Aorta (tissue), 5 donors: ENCODE data around the gene MT1E. TPM values are rescaled to one million over a fixed set of nuclear protein-coding genes. Genes with fewer than 3 reads are reported as not detected.

Experiments
- ATAC-seq: fragments of 200-7000 bp; cut with Tn5 transposase; one replicate; pipeline ENCODE4 v1.9.1; 2022; ENCODE audit warnings: moderate library complexity; ENCODE audit not compliant: low FRiP score
- DNase-seq, 2 donors: peaks; one replicate each; pipeline ENCODE4 v3.0.0-alpha.2; 2020
- H3K27ac ChIP-seq, 2 donors: one replicate each; pipeline ENCODE4 v1.5.1; 2013; ENCODE audit warnings: low read length in 2 of 2, mild to moderate bottlenecking in 2 of 2, moderate library complexity in 2 of 2, control low read depth in 1 of 2, inconsistent platforms in 1 of 2, low read depth in 1 of 2
- H3K27me3 ChIP-seq, 2 donors: one replicate each; pipeline ENCODE4 v1.6.1; 2013; ENCODE audit warnings: control low read depth in 1 of 2, low read length in 1 of 2, mild to moderate bottlenecking in 1 of 2, moderate library complexity in 1 of 2; ENCODE audit not compliant: insufficient read depth in 2 of 2, control insufficient read depth in 1 of 2
- H3K36me3 ChIP-seq, 2 donors: one replicate each; pipeline ENCODE4 v1.6.1; 2013; ENCODE audit warnings: control low read depth in 1 of 2, low read length in 1 of 2, mild to moderate bottlenecking in 1 of 2; ENCODE audit not compliant: insufficient read depth in 2 of 2, control insufficient read depth in 1 of 2
- H3K4me1 ChIP-seq, 2 donors: one replicate each; pipeline ENCODE4 v1.6.1; 2013; ENCODE audit warnings: low read length in 2 of 2, control low read depth in 1 of 2, mild to moderate bottlenecking in 1 of 2, moderate library complexity in 1 of 2; ENCODE audit not compliant: insufficient read depth in 2 of 2, control insufficient read depth in 1 of 2
- H3K4me3 ChIP-seq, 2 donors: one replicate each; pipeline ENCODE4 v1.5.1; 2013; ENCODE audit warnings: low read length in 2 of 2, control low read depth in 1 of 2, mild to moderate bottlenecking in 1 of 2
- H3K9me3 ChIP-seq: one replicate; pipeline ENCODE4 v1.6.1; 2013; ENCODE audit warnings: mild to moderate bottlenecking, low read length; ENCODE audit not compliant: control insufficient read depth
- WGBS, 2 donors: extraction: QIAGEN DNeasy Blood & Tissue Kit; methylation state at CpG; one replicate each; pipeline ENCODE4 v1.1.7; 2013; 5-methylcytosine and 5-hydroxymethylcytosine counted together
- intact Hi-C, 2 donors: fragments of 100-400 bp; cut with DNase I; formaldehyde crosslinking; loops; one replicate each; pipeline versions ENCODE4 v1.14.2 to v1.15.0; 2022
- polyA plus RNA-seq, 2 donors: library from polyadenylated mRNA; stranded (reverse); fragments of 200-250 nt; gene quantifications; one replicate each; pipeline ENCODE4 v1.2.3, GENCODE V29; 2013
- total RNA-seq, 2 donors: library from RNA; stranded (reverse); fragmentation: NEBNext Ultra II Directional; extraction: Animal tissue kit (Norgen Biotek cat#: 25700); gene quantifications; one replicate each; pipeline ENCODE4 v1.2.1, GENCODE V29; 2021
- donor health status: healthy with polysubstance abuse.
- donor health status: Bipolar disorder and iron deficiency.
- donor health status: DM: no; HTN: no; CAD: no.
- donor health status: DM: no; HTN: no; CAD: no.
- donor health status: DM: yes; HTN: yes; CAD: no.

Gene MT1E
- total and polyA plus RNA-seq, 4 donors, result 47.8 to 606 (median 270) TPM

DNA sequence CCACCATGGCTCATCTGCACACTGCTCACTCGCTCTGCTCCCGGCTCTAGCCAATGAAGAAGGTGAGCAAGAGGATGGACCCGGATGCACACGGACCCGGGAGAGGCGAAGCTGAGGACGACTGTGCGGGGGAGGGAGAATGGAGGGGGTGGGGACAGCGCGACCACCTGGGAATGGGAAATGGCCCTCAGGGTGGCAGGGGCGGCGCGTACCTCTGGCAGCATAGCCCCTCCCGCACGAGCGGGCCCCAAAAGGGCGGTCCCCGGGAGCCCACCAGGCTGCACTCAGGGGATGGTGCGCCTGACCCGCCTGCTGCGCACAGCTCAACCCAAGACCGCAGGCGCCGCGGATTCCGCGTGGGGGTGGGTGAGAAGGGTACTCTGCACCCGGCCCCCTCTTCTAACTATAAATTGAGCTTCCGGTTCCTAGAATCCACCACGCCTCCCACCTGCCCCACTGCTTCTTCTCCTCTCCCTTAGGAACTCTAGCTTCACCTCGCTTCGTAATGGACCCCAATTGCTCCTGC lies 50.2 kb downstream of the MT1E start:
- H3K27me3 ChIP-seq, result no peaks in the 10 kb centered on the region
- intact Hi-C loops, result loop anchor here in 1 of 2 donors (2.0 kb wide), 1 partner anchor 27 kb away; no protein-coding TSS in a partner anchor
- no peak overlapping the region for H3K4me3 ChIP-seq
- no peaks in the 10 kb centered on the region for H3K9me3 ChIP-seq
- DNase-seq (no peak), ATAC-seq (peak; percentile 53)
- no peak overlapping the region for H3K27ac ChIP-seq
- no peaks in the 10 kb centered on the region for H3K4me1 ChIP-seq
- 8 to 9% methylated on average over 18 to 32 of the region's 32 CpGs for WGBS, 2 donors
- no peaks in the 10 kb centered on the region for H3K36me3 ChIP-seq

Other genes with a start within 250 kb of the MT1E start
- gene AMFR, start 200.2 kb upstream of the MT1E start, total RNA-seq, result 100 to 1,000 TPM; 112 to 124 TPM
- gene AMFR, start 200.2 kb upstream of the MT1E start, polyA plus RNA-seq, result 10 to 100 TPM; 34.6 to 66.1 TPM
- 10 to 100 TPM; 72.6 to 79.3 TPM for gene NUDT21, start 174.4 kb upstream of the MT1E start, total RNA-seq
- 10 to 100 TPM; 21.0 to 31.8 TPM for gene NUDT21, start 174.4 kb upstream of the MT1E start, polyA plus RNA-seq
- gene OGFOD1, start 174.2 kb upstream of the MT1E start, total RNA-seq, result 10 to 100 TPM; 30.7 to 33.5 TPM
- gene OGFOD1, start 174.2 kb upstream of the MT1E start, polyA plus RNA-seq, result 10 to 100 TPM; 18.5 to 21.0 TPM
- 10 to 100 TPM; 40.3 to 41.0 TPM for gene BBS2, start 105.8 kb upstream of the MT1E start, total RNA-seq
- gene BBS2, start 105.8 kb upstream of the MT1E start, polyA plus RNA-seq, result 100 to 1,000 TPM in 1 of 2 donors, 10 to 100 TPM in 1; 32.3 to 125 TPM
- gene MT4, start 60.7 kb upstream of the MT1E start, total RNA-seq, result not detected
- not detected for gene MT4, start 60.7 kb upstream of the MT1E start, polyA plus RNA-seq
- gene MT3, start 36.3 kb upstream of the MT1E start, total RNA-seq, result 1 to 10 TPM in 1 of 2 donors, not detected in 1; 1.6 TPM
- not detected for gene MT3, start 36.3 kb upstream of the MT1E start, polyA plus RNA-seq
- 1,000 to 10,000 TPM in 1 of 2 donors, 100 to 1,000 TPM in 1; 146 to 1,375 TPM for gene MT2A, start 17.2 kb upstream of the MT1E start, total RNA-seq
- 1,000 to 10,000 TPM in 1 of 2 donors, 100 to 1,000 TPM in 1; 320 to 1,681 TPM for gene MT2A, start 17.2 kb upstream of the MT1E start, polyA plus RNA-seq
- 100 to 1,000 TPM in 1 of 2 donors, 10 to 100 TPM in 1; 11.8 to 129 TPM for gene MT1M, start 6.9 kb downstream of the MT1E start, total RNA-seq
- gene MT1M, start 6.9 kb downstream of the MT1E start, polyA plus RNA-seq, result 10 to 100 TPM; 40.1 to 72.2 TPM
- 10 to 100 TPM in 1 of 2 donors, 1 to 10 TPM in 1; 4.6 to 82.2 TPM for gene MT1A, start 12.9 kb downstream of the MT1E start, total RNA-seq
- gene MT1A, start 12.9 kb downstream of the MT1E start, polyA plus RNA-seq, result 10 to 100 TPM in 1 of 2 donors, 1 to 10 TPM in 1; 7.0 to 16.2 TPM
- not detected for gene MT1B, start 26.1 kb downstream of the MT1E start, total RNA-seq
- gene MT1B, start 26.1 kb downstream of the MT1E start, polyA plus RNA-seq, result not detected
- gene MT1F, start 32.2 kb downstream of the MT1E start, total RNA-seq, result 10 to 100 TPM; 14.4 to 19.1 TPM
- 10 to 100 TPM in 1 of 2 donors, 1 to 10 TPM in 1; 9.0 to 81.1 TPM for gene MT1F, start 32.2 kb downstream of the MT1E start, polyA plus RNA-seq
- gene MT1G, start 42.3 kb downstream of the MT1E start, total RNA-seq, result 10 to 100 TPM in 1 of 2 donors, 1 to 10 TPM in 1; 5.3 to 49.1 TPM
- gene MT1G, start 42.3 kb downstream of the MT1E start, polyA plus RNA-seq, result 100 to 1,000 TPM in 1 of 2 donors, 10 to 100 TPM in 1; 13.9 to 118 TPM
- 1 to 10 TPM in 1 of 2 donors, not detected in 1; 1.6 TPM for gene MT1H, start 44.0 kb downstream of the MT1E start, total RNA-seq
- gene MT1H, start 44.0 kb downstream of the MT1E start, polyA plus RNA-seq, result 10 to 100 TPM in 1 of 2 donors, 1 to 10 TPM in 1; 3.0 to 12.6 TPM
- gene MT1X, start 56.7 kb downstream of the MT1E start, total RNA-seq, result 100 to 1,000 TPM in 1 of 2 donors, 10 to 100 TPM in 1; 62.0 to 559 TPM
- 1,000 to 10,000 TPM in 1 of 2 donors, 100 to 1,000 TPM in 1; 277 to 1,132 TPM for gene MT1X, start 56.7 kb downstream of the MT1E start, polyA plus RNA-seq
- 10 to 100 TPM; 53.7 to 57.5 TPM for gene NUP93, start 104.3 kb downstream of the MT1E start, total RNA-seq
- 10 to 100 TPM; 32.9 to 33.8 TPM for gene NUP93, start 104.3 kb downstream of the MT1E start, polyA plus RNA-seq
- not detected for gene SLC12A3, start 239.4 kb downstream of the MT1E start, total RNA-seq
- gene SLC12A3, start 239.4 kb downstream of the MT1E start, polyA plus RNA-seq, result not detected